Panc1 (cell line): ENCODE results near the gene HIF1A. TPM values are rescaled to one million over a fixed set of nuclear protein-coding genes. Genes with fewer than 3 reads are reported as not detected.
"Not testable (repeated sequence)": the region's sequence is repeated elsewhere in the genome, so short reads cannot be mapped to it uniquely, and the experiment has no call there.

Experiments used
- ATAC-seq: fragments of 200-7000 bp; cut with Tn5 transposase; 2 replicates; pipeline ENCODE4 v1.9.1; 2020; ENCODE audit warnings: mild to moderate bottlenecking, moderate library complexity
- BruUV-seq: library from RNA; stranded (reverse); fragments of 400-500 nt; replicated peaks from 2 replicates; lab custom pipeline; 2021; lab: Mats Ljungman, UMichigan
- CTCF ChIA-PET: fragments of 300-600 bp; sonication (Branson Sonifier 250); formaldehyde crosslinking; loops from one replicate; lab custom pipeline; 2022; ENCODE audit warnings: antibody characterized with exemption; lab: Charles Lee
- POLR2A ChIA-PET: fragments of 300-600 bp; sonication (Branson Sonifier 250); formaldehyde crosslinking; loops from one replicate; lab custom pipeline; 2022; ENCODE audit warnings: antibody characterized with exemption; lab: Charles Lee
- DNase-seq: peaks from one replicate; pipeline ENCODE4 v3.0.0-alpha.2; 2010; ENCODE audit warnings: low read depth, low spot score
- H3K27ac ChIP-seq: 2 replicates; pipeline ENCODE4 v1.5.1; 2011; ENCODE audit warnings: mild to moderate bottlenecking, low read length, inconsistent platforms
- H3K27me3 ChIP-seq: fragments of 200-500 bp; sonication (Bioruptor generic); 2 replicates; pipeline ENCODE4 v1.6.0; 2014; ENCODE audit warnings: low read length, inconsistent platforms; ENCODE audit not compliant: control insufficient read depth, insufficient read depth
- H3K36me3 ChIP-seq: fragments of 200-500 bp; sonication (Bioruptor generic); 2 replicates; pipeline ENCODE4 v1.5.1; 2014; ENCODE audit warnings: inconsistent platforms, mild to moderate bottlenecking, low read length, moderate library complexity; ENCODE audit not compliant: control insufficient read depth, insufficient read depth
- H3K4me1 ChIP-seq: 2 replicates; pipeline ENCODE4 v1.5.1; 2011; ENCODE audit warnings: inconsistent platforms, mild to moderate bottlenecking, low read length, moderate library complexity; ENCODE audit not compliant: control insufficient read depth, insufficient read depth
- H3K4me3 ChIP-seq, 2 experiments: 2 replicates each; pipeline ENCODE4 v1.5.1; 2011 to 2012; ENCODE audit warnings: low read depth in 2 of 2, low read length in 2 of 2, mild to moderate bottlenecking in 2 of 2, inconsistent platforms in 1 of 2, moderate library complexity in 1 of 2
- H3K9me3 ChIP-seq: fragments of 200-500 bp; sonication (Bioruptor generic); 2 replicates; pipeline ENCODE4 v1.5.1; 2014; ENCODE audit warnings: low read depth, mild to moderate bottlenecking, inconsistent platforms, low read length, moderate library complexity; ENCODE audit not compliant: control insufficient read depth, insufficient read depth
- CTCF ChIP-seq: fragments of 450-650 bp; IDR thresholded peaks from 2 replicates; pipeline ENCODE4 v1.5.1; 2017; ENCODE audit warnings: mild to moderate bottlenecking
- POLR2AphosphoS5 ChIP-seq: IDR thresholded peaks from 2 replicates; pipeline ENCODE4 v1.6.1; 2012; ENCODE audit warnings: mild to moderate bottlenecking, low read depth, low read length, moderate library complexity
- REST ChIP-seq, 2 experiments: IDR thresholded peaks; 2 replicates each; pipeline ENCODE4 v1.6.1; 2011 to 2012; ENCODE audit warnings: low read depth in 2 of 2, control low read depth in 1 of 2, low read length in 1 of 2, mild to moderate bottlenecking in 1 of 2, moderate library complexity in 1 of 2; ENCODE audit not compliant: insufficient read depth in 1 of 2
- SIN3A ChIP-seq: IDR thresholded peaks from 2 replicates; pipeline ENCODE4 v1.6.1; 2012; ENCODE audit warnings: low read depth, mild to moderate bottlenecking, low read length, moderate library complexity, borderline replicate concordance; ENCODE audit not compliant: insufficient read depth
- TCF7L2 ChIP-seq: IDR thresholded peaks from 2 replicates; pipeline ENCODE4 v1.6.1; 2011; ENCODE audit warnings: mild to moderate bottlenecking, low read depth, low read length, inconsistent platforms
- in situ Hi-C: cut with HindIII; loops from 2 replicates; pipeline ENCODE4 v1.10.0; 2016; ENCODE audit warnings: low sequenced_read_pairs, low pct_unique_long_range_greater_than_20kb
- intact Hi-C: fragments of 100-400 bp; cut with micrococcal nuclease; formaldehyde crosslinking; loops from one replicate; pipeline ENCODE4 v1.10.0; 2022; ENCODE audit not compliant: unreplicated experiment
- total RNA-seq: library from RNA; stranded (reverse); gene quantifications from one replicate; pipeline ENCODE4 v1.2.1, GENCODE V29; 2021; ENCODE audit not compliant: unreplicated experiment

The HIF1A gene
- total RNA-seq, 1 experiment from 2014 or later: 83.4 TPM

- H3K27me3 ChIP-seq, BruUV-seq, DNase-seq, H3K4me1 ChIP-seq, H3K36me3 ChIP-seq, CTCF ChIA-PET, intact Hi-C loops, H3K4me3 ChIP-seq, ATAC-seq, H3K9me3 ChIP-seq, POLR2A ChIA-PET, H3K27ac ChIP-seq, in situ Hi-C loops: not testable (repeated sequence)
Observed at GRCh38 chr14:61707774-61708173, 12.5 kb downstream of the HIF1A start.

DNA sequence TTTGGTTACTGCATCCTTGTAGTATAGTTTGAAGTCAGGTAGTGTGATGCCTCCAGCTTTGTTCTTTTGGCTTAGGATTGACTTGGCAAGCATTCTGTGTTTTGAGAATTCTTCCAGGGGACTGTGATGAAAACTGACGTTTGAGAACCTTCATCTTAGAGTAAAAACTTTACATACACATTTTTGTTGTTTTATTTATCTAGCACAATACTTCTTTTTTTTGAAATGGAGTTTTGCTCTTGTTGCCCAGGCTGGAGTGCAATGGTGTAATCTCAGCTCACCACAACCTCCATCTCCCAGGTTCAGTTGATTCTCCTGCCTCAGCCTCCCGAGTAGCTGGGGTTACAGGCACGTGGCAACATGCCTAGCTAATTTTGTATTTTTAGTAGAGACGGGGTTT lies 13.4 kb downstream of the HIF1A start:
- H3K36me3 ChIP-seq, H3K4me3 ChIP-seq, H3K27me3 ChIP-seq, intact Hi-C loops, DNase-seq, in situ Hi-C loops, ATAC-seq, CTCF ChIA-PET, H3K9me3 ChIP-seq, POLR2A ChIA-PET, H3K4me1 ChIP-seq, BruUV-seq, H3K27ac ChIP-seq: not testable (repeated sequence)

DNA sequence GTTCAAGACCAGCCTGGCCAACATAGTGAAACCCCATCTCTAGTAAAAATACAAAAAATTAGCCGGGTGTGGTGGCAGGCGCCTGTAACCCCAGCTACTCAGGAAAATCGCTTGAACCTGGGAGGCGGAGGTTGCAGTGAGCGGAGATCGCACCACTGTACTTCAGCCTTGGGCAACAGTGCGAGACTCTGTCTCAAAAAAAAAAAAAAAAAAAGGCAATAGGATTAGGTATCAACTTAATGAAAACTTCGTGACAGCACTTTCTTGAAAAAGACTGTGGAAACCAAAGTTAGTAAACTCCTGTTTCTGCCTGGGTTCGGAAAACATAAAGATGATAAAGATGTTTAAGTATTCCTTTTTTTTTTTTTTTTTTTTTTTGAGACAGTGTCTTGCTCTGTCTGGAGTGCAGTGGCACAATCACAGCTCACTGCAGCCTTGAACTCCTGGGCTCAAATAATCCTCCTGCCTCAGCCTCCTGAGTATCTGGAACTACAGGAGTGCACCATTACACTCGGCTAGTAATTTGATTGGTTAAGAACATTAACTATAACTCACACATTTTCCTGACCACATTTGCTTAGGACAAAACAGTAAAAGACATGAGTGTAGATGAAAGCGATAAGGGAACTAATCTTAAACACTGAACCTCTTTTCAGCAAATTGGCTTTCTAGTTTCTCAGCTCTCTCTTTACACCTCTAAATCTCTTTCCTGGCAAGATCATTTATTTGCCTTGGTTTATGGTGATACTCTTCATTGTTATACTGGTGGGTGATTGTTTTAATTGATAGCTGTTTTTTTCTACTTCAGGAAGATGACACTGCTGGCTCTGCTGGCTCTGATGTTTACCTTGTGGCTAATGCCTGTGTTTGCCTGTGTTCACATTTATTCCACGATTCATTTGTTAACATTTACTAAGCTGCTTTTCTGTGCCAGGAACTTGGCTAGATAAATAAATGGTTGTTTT lies 15.8 kb downstream of the HIF1A start:
- H3K27me3 ChIP-seq: no peaks in the 10 kb centered on the region
- no peaks in the 10 kb centered on the region for H3K9me3 ChIP-seq
- H3K4me3 ChIP-seq: no peak overlapping the region
- H3K36me3 ChIP-seq: no peaks in the 10 kb centered on the region
- no peak for ATAC-seq
- no peak for DNase-seq
- TF ChIP-seq POLR2AphosphoS5 (no peak), TCF7L2 (no peak), SIN3A (no peak), REST (IDR thresholded peaks at IDR 0.05; ENCODE audit: insufficient read depth in 1 of 2, low read depth in 2 of 2, low read length in 1 of 2) (no peak), CTCF (no peak)
- H3K27ac ChIP-seq: no peak overlapping the region
- intact Hi-C loops: loop anchor here (10.0 kb wide), 1 partner anchor 236 kb away; no protein-coding TSS in a partner anchor
- ChIA-PET POLR2A (no interaction called here), CTCF (no interaction called here)
- in situ Hi-C loops: no loop called here
- no TSS peak for BruUV-seq
- H3K4me1 ChIP-seq: peaks cover 9% of the 10 kb centered on the region
